Spleen (tissue), 7 donors: ENCODE measurements around the gene NELL2.

Experiments
- POLR2AphosphoS5 ChIP-seq, 3 donors: sonication (generic); formaldehyde crosslinking; IDR thresholded peaks; one replicate each; pipeline ENCODE4 v1.5.1; 2017; ENCODE audit warnings: antibody characterized with exemption in 3 of 3
- TF ChIP-seq, protein P1 (sequence below), 11 experiments: fragments of 200-600 bp in 7 of 11; fragments of 450-650 bp in 4 of 11; sonication (generic) in 4 of 11; IDR thresholded peaks in 8 of 11; conservative IDR thresholded peaks in 3 of 11; 1 replicate in 7 of 11; 2 replicates in 4 of 11; pipeline versions ENCODE4 v1.4.0 to v1.8.0; 2016 to 2021; ENCODE audit warnings: antibody characterized with exemption in 11 of 11, inconsistent platforms in 4 of 11, mild to moderate bottlenecking in 1 of 11
- donor health status: DM: no; HTN: no; CAD: no; lungs with moderate emphysema.
- donor health status: DM: no; HTN: no; CAD: no.
- donor health status: DM: no; HTN: no; CAD: no.

DNA sequence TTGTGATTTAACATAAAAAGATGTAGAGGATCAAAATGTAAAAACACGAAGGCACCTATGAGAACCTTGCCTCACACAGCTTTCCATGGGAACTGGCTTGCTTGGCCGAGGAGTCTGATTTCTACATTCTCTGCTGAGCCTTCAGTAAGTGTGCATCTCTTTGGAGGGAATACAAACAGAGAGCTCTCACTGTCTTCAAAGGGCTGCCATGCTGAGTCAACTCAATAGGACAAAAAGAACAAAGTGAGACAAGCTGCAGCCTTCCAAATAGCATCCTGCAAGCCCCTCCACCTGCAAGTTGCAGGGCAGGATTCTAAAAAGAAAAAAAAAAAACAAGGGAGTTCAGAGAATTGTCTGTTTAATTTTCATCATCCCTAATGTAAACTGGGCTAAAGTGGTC lies 411.9 kb downstream of the NELL2 start:
- no peak for TF ChIP-seq POLR2AphosphoS5 (IDR thresholded peaks at IDR 0.05)
- TF ChIP-seq, protein P1, sequence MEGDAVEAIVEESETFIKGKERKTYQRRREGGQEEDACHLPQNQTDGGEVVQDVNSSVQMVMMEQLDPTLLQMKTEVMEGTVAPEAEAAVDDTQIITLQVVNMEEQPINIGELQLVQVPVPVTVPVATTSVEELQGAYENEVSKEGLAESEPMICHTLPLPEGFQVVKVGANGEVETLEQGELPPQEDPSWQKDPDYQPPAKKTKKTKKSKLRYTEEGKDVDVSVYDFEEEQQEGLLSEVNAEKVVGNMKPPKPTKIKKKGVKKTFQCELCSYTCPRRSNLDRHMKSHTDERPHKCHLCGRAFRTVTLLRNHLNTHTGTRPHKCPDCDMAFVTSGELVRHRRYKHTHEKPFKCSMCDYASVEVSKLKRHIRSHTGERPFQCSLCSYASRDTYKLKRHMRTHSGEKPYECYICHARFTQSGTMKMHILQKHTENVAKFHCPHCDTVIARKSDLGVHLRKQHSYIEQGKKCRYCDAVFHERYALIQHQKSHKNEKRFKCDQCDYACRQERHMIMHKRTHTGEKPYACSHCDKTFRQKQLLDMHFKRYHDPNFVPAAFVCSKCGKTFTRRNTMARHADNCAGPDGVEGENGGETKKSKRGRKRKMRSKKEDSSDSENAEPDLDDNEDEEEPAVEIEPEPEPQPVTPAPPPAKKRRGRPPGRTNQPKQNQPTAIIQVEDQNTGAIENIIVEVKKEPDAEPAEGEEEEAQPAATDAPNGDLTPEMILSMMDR (IDR thresholded peaks at IDR 0.05 in 8 of 11, conservative IDR thresholded peaks at IDR 0.05 in 3 of 11): no peak
